Measurements from ENCODE around the gene VAMP8. TPM values are rescaled to one million over a fixed set of nuclear protein-coding genes. Genes with fewer than 3 reads are reported as not detected.

The VAMP8 gene
- total RNA-seq, 1 donor from 2014 or later, result 235 TPM

DNA sequence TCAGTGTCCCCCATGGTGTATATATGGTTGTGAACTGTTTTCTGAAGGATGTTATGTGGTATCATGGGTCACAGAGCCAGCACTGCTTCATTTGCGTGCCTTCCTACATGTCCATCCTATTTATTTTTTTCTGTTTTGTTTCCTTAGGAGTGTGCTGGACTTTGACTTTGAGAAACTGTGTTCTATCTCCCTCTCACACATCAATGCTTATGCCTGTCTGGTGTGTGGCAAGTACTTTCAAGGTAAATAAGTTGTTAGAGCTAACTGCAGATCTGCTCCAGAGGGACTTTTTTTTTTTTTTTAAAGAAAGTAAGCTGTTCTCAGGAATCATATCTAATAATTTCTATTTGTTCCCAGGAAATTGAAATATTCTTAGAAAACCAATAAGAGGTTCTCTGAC lies 44.0 kb downstream of the VAMP8 start:
- peaks cover 78% of the 10 kb centered on the region for H3K36me3 ChIP-seq

DNA sequence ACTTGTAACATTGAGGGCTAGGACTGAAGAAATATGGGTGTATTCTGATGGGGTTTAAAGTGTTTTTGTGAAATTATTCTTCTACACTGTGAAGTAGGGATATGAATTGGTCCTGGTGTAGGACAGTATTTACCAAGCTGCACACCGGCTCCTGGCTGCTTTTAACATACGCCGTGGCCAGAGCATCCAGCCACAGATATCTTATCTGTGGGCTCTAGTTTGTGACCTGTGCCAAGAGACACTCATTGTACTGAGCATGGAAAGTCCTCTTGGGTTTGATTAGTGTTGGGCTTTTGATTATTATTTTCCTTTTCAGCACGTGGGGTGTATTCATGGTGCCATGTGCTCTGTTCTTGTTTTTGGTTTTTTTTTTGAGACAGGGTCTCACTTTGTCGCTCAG lies 46.6 kb downstream of the VAMP8 start:
- peaks cover 100% of the 10 kb centered on the region for H3K36me3 ChIP-seq
- no peak for TF ChIP-seq CTCF (IDR thresholded peaks at IDR 0.05)

More for the DNA sequence above, 44.0 kb downstream of the VAMP8 start:
- no peak overlapping the region for H3K4me3 ChIP-seq
- H3K27me3 ChIP-seq, result no peaks in the 10 kb centered on the region
- intact Hi-C loops (cut with DNase I), result no loop called here
- H3K27ac ChIP-seq, result no peak overlapping the region
- peaks cover 10% of the 10 kb centered on the region for H3K4me1 ChIP-seq
- DNase-seq, result no peak
- no peak for TF ChIP-seq CTCF (IDR thresholded peaks at IDR 0.05)
- no peak for ATAC-seq
- no peaks in the 10 kb centered on the region for H3K9me3 ChIP-seq

DNA sequence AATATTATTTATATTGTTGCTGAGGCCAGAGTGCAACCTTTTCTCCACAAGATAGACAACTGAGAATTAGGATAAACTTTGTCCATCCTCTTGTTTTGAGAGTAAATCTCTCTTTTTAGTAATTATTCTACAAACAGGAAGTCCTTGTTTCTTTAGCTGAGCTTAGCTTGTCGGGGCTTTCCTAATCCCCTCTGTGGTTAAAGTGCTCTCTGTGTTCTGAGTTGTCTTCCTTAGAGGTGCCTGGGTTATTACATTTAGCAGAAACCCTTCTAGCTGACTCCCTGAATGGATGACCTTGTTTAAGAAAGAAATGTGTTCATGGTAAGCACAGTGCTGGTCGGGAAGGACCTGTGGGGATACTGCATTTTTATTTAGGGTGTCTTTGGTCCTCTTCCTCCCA lies 51.3 kb downstream of the VAMP8 start:
- DNase-seq, result no peak
- Histone ChIP-seq H3K4me1 (no peaks in the 10 kb centered on the region), H3K27ac (no peak overlapping the region), H3K36me3 (peaks cover 100% of the 10 kb centered on the region), H3K27me3 (no peaks in the 10 kb centered on the region), H3K4me3 (no peak overlapping the region), H3K9me3 (no peaks in the 10 kb centered on the region)
- intact Hi-C loops (cut with DNase I), result no loop called here
- TF ChIP-seq CTCF (IDR thresholded peaks at IDR 0.05), result no peak
- no peak for ATAC-seq

More for the DNA sequence above, 46.6 kb downstream of the VAMP8 start:
- no peaks in the 10 kb centered on the region for H3K4me1 ChIP-seq
- H3K9me3 ChIP-seq, result no peaks in the 10 kb centered on the region
- DNase-seq (no peak), ATAC-seq (no peak)
- intact Hi-C loops (cut with DNase I), result no loop called here
- H3K4me3 ChIP-seq, result no peak overlapping the region
- H3K27ac ChIP-seq, result no peak overlapping the region
- H3K27me3 ChIP-seq, result no peaks in the 10 kb centered on the region

GRCh38 chr2:85631316-85631715 lies 53.9 kb downstream of the VAMP8 start:
- TF ChIP-seq CTCF (IDR thresholded peaks at IDR 0.05), result no peak
- peaks cover 98% of the 10 kb centered on the region for H3K36me3 ChIP-seq
- no peaks in the 10 kb centered on the region for H3K4me1 ChIP-seq
- ATAC-seq (no peak), DNase-seq (no peak)
- no peak overlapping the region for H3K4me3 ChIP-seq
- no peak overlapping the region for H3K27ac ChIP-seq
- intact Hi-C loops (cut with DNase I), result loop anchor here (10.0 kb wide), 1 partner anchor 183 kb away; no protein-coding TSS in a partner anchor
- no peaks in the 10 kb centered on the region for H3K27me3 ChIP-seq
- H3K9me3 ChIP-seq, result no peaks in the 10 kb centered on the region

Other genes starting within 250 kb of the VAMP8 start
- 156 TPM for gene TGOLN2, start 249.6 kb upstream of the VAMP8 start, total RNA-seq
- 58.1 TPM for gene RETSAT, start 223.1 kb upstream of the VAMP8 start, total RNA-seq
- 22.0 TPM for gene ELMOD3, start 222.8 kb upstream of the VAMP8 start, total RNA-seq
- gene CAPG, start 167.2 kb upstream of the VAMP8 start, total RNA-seq, result 419 TPM
- 1.0 TPM for gene SH2D6, start 158.9 kb upstream of the VAMP8 start, total RNA-seq
- 212 TPM for gene MAT2A, start 38.4 kb upstream of the VAMP8 start, total RNA-seq
- 73.2 TPM for gene GGCX, start 16.1 kb upstream of the VAMP8 start, total RNA-seq
- 84.8 TPM for gene VAMP5, start 6.8 kb downstream of the VAMP8 start, total RNA-seq
- 85.9 TPM for gene RNF181, start 18.2 kb downstream of the VAMP8 start, total RNA-seq
- gene TMEM150A, start 25.1 kb downstream of the VAMP8 start, total RNA-seq, result 31.5 TPM
- gene C2orf68, start 34.5 kb downstream of the VAMP8 start, total RNA-seq, result 37.9 TPM
- 37.0 TPM for gene USP39, start 38.6 kb downstream of the VAMP8 start, total RNA-seq
- 14,872 TPM for gene SFTPB, start 90.6 kb downstream of the VAMP8 start, total RNA-seq
- 18.5 TPM for gene GNLY, start 116.8 kb downstream of the VAMP8 start, total RNA-seq
- 93.6 TPM for gene ATOH8, start 176.4 kb downstream of the VAMP8 start, total RNA-seq

Data from upper lobe of right lung (tissue), 1 donor.